ENCODE data around the gene MYL6.
A peak's percentile ranks its signal among the peaks of the same experiment; 100 is the strongest.
"Not testable (repeated sequence)": the region's sequence is repeated elsewhere in the genome, so short reads cannot be mapped to it uniquely, and the experiment has no call there.

The MYL6 gene

GRCh38 chr12:56158029-56158925, at the start of gene MYL6:
TSS of gene MYL6 (plus strand) at chr12:56158359. CDS start at chr12:56158402, 43 bp downstream.
- peak; percentile 65 to 75 for DNase-seq (ENCODE audit: low read depth in 1 of 2, low spot score in 1 of 2)

GRCh38 chr12:56110571-56110970, 47.6 kb upstream of the MYL6 start:
- DNase-seq (ENCODE audit: low read depth in 1 of 2, low spot score in 1 of 2) = no peak

GRCh38 chr12:56114084-56114483, 44.1 kb upstream of the MYL6 start:
- DNase-seq (ENCODE audit: low read depth in 1 of 2, low spot score in 1 of 2) = no peak

GRCh38 chr12:56115329-56115728, 42.8 kb upstream of the MYL6 start:
- no peak for DNase-seq (ENCODE audit: low read depth in 1 of 2, low spot score in 1 of 2)

- DNase-seq (ENCODE audit: low read depth in 1 of 2, low spot score in 1 of 2) = peak; percentile 90
Observed at GRCh38 chr12:56116267-56117081, 41.7 kb upstream of the MYL6 start, which contains the start of gene RPL41. TSS of gene RPL41 (plus strand) at chr12:56116633.

- not testable (repeated sequence) for DNase-seq (ENCODE audit: low read depth in 1 of 2, low spot score in 1 of 2)
Observed at GRCh38 chr12:56117082-56117706, 41.0 kb upstream of the MYL6 start.

GRCh38 chr12:56117778-56118687, 40.1 kb upstream of the MYL6 start, which contains the start of gene ZC3H10:
TSS of gene ZC3H10 (plus strand) at chr12:56118266. CDS start at chr12:56120563, 2,297 bp downstream.
- peak; percentile 84 to 92 for DNase-seq (ENCODE audit: low read depth in 1 of 2, low spot score in 1 of 2)

GRCh38 chr12:56118688-56119357, 39.3 kb upstream of the MYL6 start:
- DNase-seq (ENCODE audit: low read depth in 1 of 2, low spot score in 1 of 2) = no peak

GRCh38 chr12:56119361-56119796, 38.8 kb upstream of the MYL6 start:
- no peak for DNase-seq (ENCODE audit: low read depth in 1 of 2, low spot score in 1 of 2)

GRCh38 chr12:56120158-56120846, 37.9 kb upstream of the MYL6 start:
- no peak for DNase-seq (ENCODE audit: low read depth in 1 of 2, low spot score in 1 of 2)

- DNase-seq (ENCODE audit: low read depth in 1 of 2, low spot score in 1 of 2) = no peak
Observed at GRCh38 chr12:56121204-56121870, 36.8 kb upstream of the MYL6 start.

- DNase-seq (ENCODE audit: low read depth in 1 of 2, low spot score in 1 of 2) = no peak
Observed at GRCh38 chr12:56122637-56123036, 35.5 kb upstream of the MYL6 start.

GRCh38 chr12:56124133-56124532, 34.0 kb upstream of the MYL6 start:
- no peak for DNase-seq (ENCODE audit: low read depth in 1 of 2, low spot score in 1 of 2)

- DNase-seq (ENCODE audit: low read depth in 1 of 2, low spot score in 1 of 2) = no peak
Observed at GRCh38 chr12:56126732-56127239, 31.4 kb upstream of the MYL6 start.

- DNase-seq (ENCODE audit: low read depth in 1 of 2, low spot score in 1 of 2) = no peak
Observed at GRCh38 chr12:56127485-56127887, 30.7 kb upstream of the MYL6 start.

- DNase-seq (ENCODE audit: low read depth in 1 of 2, low spot score in 1 of 2) = peak; percentile 83 to 95
Observed at GRCh38 chr12:56127888-56128669, 30.1 kb upstream of the MYL6 start, which contains the start of gene ESYT1. TSS of gene ESYT1 (plus strand) at chr12:56128267. CDS start at chr12:56128320, 53 bp downstream.

GRCh38 chr12:56128670-56129205, 29.4 kb upstream of the MYL6 start:
- no peak for DNase-seq (ENCODE audit: low read depth in 1 of 2, low spot score in 1 of 2)

All from stimulated activated CD4-positive, alpha-beta T cell treated with anti-CD3 and anti-CD28 coated beads, Interleukin-15, amount 100 ng/mL, for 1 hour (primary cell).